Measurements from ENCODE around the gene EFCAB11. TPM values are rescaled to one million over a fixed set of nuclear protein-coding genes. Genes with fewer than 3 reads are reported as not detected.

Gene EFCAB11
- total and polyA plus RNA-seq, 8 donors = 5.3 to 13.9 (median 11.3) TPM

DNA sequence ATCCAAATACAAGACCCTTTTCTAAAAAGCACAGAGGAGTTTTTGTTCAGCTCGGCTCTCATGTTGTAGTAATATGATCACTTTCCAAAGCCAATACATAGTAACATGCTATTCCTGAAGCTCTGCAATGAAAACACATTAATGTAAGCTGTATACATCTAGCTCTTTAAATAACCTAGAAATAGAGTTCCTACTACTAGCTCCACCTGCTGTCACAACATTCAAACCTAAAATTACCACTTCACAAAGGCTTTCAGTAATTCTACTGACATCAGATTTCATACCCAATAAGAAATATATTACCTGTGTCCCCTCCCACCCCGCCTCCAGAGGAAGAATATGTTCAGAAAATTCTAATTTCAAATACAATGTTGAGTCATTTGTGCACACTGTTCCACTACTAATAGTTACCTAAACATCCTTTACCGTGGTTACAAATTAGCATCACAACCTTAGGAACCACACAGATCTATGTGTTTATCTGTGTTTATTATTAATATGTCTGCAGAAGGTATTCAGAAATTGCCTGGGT lies 17.8 kb downstream of the EFCAB11 start:
- no peaks in the 10 kb centered on the region for H3K9me3 ChIP-seq
- no peaks in the 10 kb centered on the region for H3K27me3 ChIP-seq
- TF ChIP-seq CTCF (IDR thresholded peaks at IDR 0.05) = no peak
- DNase-seq (no peak), ATAC-seq (no peak)
- no peaks in the 10 kb centered on the region for H3K4me1 ChIP-seq
- peaks cover 0 to 5% of the 10 kb centered on the region in 2 donors for H3K36me3 ChIP-seq
- H3K27ac ChIP-seq = no peak overlapping the region
- intact Hi-C loops (cut with DNase I) = no loop called here
- H3K4me3 ChIP-seq = no peak overlapping the region

DNA sequence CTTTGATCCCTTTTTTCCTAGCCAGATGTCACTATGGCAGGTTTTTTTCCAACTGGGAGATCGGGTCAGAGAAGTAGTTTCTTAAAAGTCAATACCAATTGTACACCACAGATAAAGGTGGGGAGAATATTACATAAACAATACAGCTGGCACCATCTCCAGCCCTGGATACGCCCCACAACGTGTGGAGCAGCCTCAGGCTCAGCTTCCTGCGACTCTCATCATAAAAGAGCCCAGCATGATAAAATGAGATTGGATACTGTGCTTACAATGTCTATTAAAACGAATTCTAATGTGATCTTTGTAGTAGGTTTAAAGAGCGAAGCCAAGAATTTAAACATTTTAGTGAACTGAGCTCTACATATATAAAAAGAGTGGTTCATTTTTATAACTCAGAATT lies 21.5 kb downstream of the EFCAB11 start:
- ATAC-seq (no peak), DNase-seq (no peak)
- intact Hi-C loops (cut with DNase I) = no loop called here
- Histone ChIP-seq H3K27ac (no peak overlapping the region), H3K9me3 (no peaks in the 10 kb centered on the region), H3K4me1 (no peaks in the 10 kb centered on the region), H3K4me3 (no peak overlapping the region), H3K36me3 (peaks cover 0 to 18% of the 10 kb centered on the region in 2 donors), H3K27me3 (no peaks in the 10 kb centered on the region)
- TF ChIP-seq CTCF (IDR thresholded peaks at IDR 0.05) = no peak

- intact Hi-C loops (cut with DNase I) = loop anchor here in 1 of 2 donors (10.0 kb wide), 1 partner anchor 903 kb away; no protein-coding TSS in a partner anchor
Measured at GRCh38 chr14:89927186-89927865, 27.2 kb downstream of the EFCAB11 start.

GRCh38 chr14:89926694-89927093 lies 27.8 kb downstream of the EFCAB11 start:
- H3K27me3 ChIP-seq = no peaks in the 10 kb centered on the region
- H3K9me3 ChIP-seq = no peaks in the 10 kb centered on the region
- H3K4me3 ChIP-seq = no peak overlapping the region
- DNase-seq (no peak), ATAC-seq (no peak)
- peaks cover 0 to 13% of the 10 kb centered on the region in 2 donors for H3K36me3 ChIP-seq
- H3K4me1 ChIP-seq = no peaks in the 10 kb centered on the region
- no peak for TF ChIP-seq CTCF (IDR thresholded peaks at IDR 0.05)
- intact Hi-C loops (cut with DNase I) = loop anchor here in 1 of 2 donors (10.0 kb wide), 1 partner anchor 902 kb away; no protein-coding TSS in a partner anchor
- no peak overlapping the region for H3K27ac ChIP-seq

More at GRCh38 chr14:89927186-89927865, 27.2 kb downstream of the EFCAB11 start:
- no peak for ATAC-seq
- Histone ChIP-seq H3K4me1 (no peaks in the 10 kb centered on the region), H3K4me3 (no peak overlapping the region), H3K36me3 (peaks cover 0 to 18% of the 10 kb centered on the region in 2 donors), H3K27ac (no peak overlapping the region), H3K27me3 (no peaks in the 10 kb centered on the region), H3K9me3 (no peaks in the 10 kb centered on the region)
- no peak for DNase-seq
- no peak for TF ChIP-seq CTCF (IDR thresholded peaks at IDR 0.05)

GRCh38 chr14:89924268-89924667 lies 30.3 kb downstream of the EFCAB11 start:
- no peak for TF ChIP-seq CTCF (IDR thresholded peaks at IDR 0.05)
- intact Hi-C loops (cut with DNase I) = loop anchor here in 1 of 2 donors (10.0 kb wide), 1 partner anchor 899 kb away; no protein-coding TSS in a partner anchor
- Histone ChIP-seq H3K4me1 (no peaks in the 10 kb centered on the region), H3K4me3 (no peak overlapping the region), H3K36me3 (no peaks in the 10 kb centered on the region), H3K9me3 (no peaks in the 10 kb centered on the region), H3K27me3 (no peaks in the 10 kb centered on the region), H3K27ac (no peak overlapping the region)
- ATAC-seq (no peak), DNase-seq (no peak)
